ENCODE measurements around the gene C1QL2.

DNA sequence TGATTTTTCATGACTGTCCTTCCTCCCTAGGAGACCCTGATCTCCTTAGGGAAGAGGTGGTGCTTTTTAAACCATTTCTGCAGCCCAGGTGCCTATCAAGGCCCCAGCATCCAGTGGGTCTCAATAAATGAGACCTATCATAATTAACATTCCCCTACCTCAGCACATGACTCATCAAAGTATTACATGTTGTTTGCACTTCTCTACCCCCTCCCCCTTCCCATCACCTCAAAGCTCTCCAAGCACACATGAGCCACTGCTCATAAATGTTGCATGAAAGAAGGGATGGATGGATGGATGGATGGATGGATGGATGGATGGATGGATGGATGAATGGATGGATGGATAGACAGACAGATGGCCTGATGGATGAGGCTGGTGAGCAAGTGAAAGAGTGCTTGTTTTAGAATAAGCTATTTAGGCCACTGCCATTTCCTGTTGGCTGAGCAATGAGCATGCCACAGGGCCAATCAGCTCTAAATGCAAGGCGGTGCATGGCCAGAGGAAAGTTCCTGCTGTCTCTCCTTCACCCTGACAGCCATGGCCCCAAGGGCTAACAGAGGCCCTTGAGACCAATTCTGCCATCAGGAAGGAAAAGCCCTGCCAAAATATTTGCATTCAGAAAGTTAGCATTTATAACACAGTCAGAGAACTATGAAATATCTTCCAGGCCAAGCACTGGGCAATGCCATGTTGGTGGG lies 44.2 kb upstream of the C1QL2 start:
- TF ChIP-seq CTCF (IDR thresholded peaks at IDR 0.05): no peak
- no peak for TF ChIP-seq POLR2A (IDR thresholded peaks at IDR 0.05)
